ENCODE results near the gene RYK.
A peak's percentile ranks its signal among the peaks of the same experiment; 100 is the strongest.

RYK gene

GRCh38 chr3:134260987-134261386 lies 10.3 kb upstream of the RYK start:
- TF ChIP-seq SPI1 (IDR thresholded peaks at IDR 0.05; ENCODE audit: low read depth, low read length) (no peak), POLR2A (IDR thresholded peaks at IDR 0.05; ENCODE audit: low read depth, low read length) (no peak), POU2F2 (IDR thresholded peaks at IDR 0.05; ENCODE audit: low read depth, low read length) (no peak), PAX5 (IDR thresholded peaks at IDR 0.05; ENCODE audit: insufficient read depth, low read length, severe bottlenecking) (no peak), TAF1 (IDR thresholded peaks at IDR 0.05; ENCODE audit: low read depth, low read length) (no peak), POLR2AphosphoS5 (IDR thresholded peaks at IDR 0.05; ENCODE audit: low read depth, low read length) (no peak)
- DNase-seq (ENCODE audit: insufficient read length, low spot score) (no peak), FAIRE-seq (peak; percentile 43)

GRCh38 chr3:134258761-134259347 lies 8.2 kb upstream of the RYK start:
- no peak for FAIRE-seq
- DNase-seq (ENCODE audit: insufficient read length, low spot score): no peak
- TF ChIP-seq POLR2A (IDR thresholded peaks at IDR 0.05; ENCODE audit: low read depth, low read length) (no peak), SPI1 (IDR thresholded peaks at IDR 0.05; ENCODE audit: low read depth, low read length) (no peak), PAX5 (IDR thresholded peaks at IDR 0.05; ENCODE audit: insufficient read depth, low read length, severe bottlenecking) (no peak), TAF1 (IDR thresholded peaks at IDR 0.05; ENCODE audit: low read depth, low read length) (no peak), POU2F2 (IDR thresholded peaks at IDR 0.05; ENCODE audit: low read depth, low read length) (no peak), POLR2AphosphoS5 (IDR thresholded peaks at IDR 0.05; ENCODE audit: low read depth, low read length) (no peak)

- TF ChIP-seq POLR2AphosphoS5 (IDR thresholded peaks at IDR 0.05; ENCODE audit: low read depth, low read length) (no peak), POU2F2 (IDR thresholded peaks at IDR 0.05; ENCODE audit: low read depth, low read length) (no peak), SPI1 (IDR thresholded peaks at IDR 0.05; ENCODE audit: low read depth, low read length) (peak; percentile 93)
- DNase-seq (ENCODE audit: insufficient read length, low spot score) (no peak), FAIRE-seq (peak; percentile 60)
Measured at GRCh38 chr3:134255404-134255803, 4.7 kb upstream of the RYK start.

- DNase-seq (ENCODE audit: insufficient read length, low spot score): no peak
- peak; percentile 68 for FAIRE-seq
- TF ChIP-seq SPI1 (IDR thresholded peaks at IDR 0.05; ENCODE audit: low read depth, low read length): peak; percentile 57
- no peak for TF ChIP-seq POLR2AphosphoS5 (IDR thresholded peaks at IDR 0.05; ENCODE audit: low read depth, low read length)
Measured at GRCh38 chr3:134253475-134254226, 3.0 kb upstream of the RYK start.

- no peak for TF ChIP-seq POLR2A (IDR thresholded peaks at IDR 0.05; ENCODE audit: low read depth, low read length)
- no peak for TF ChIP-seq POU2F2 (IDR thresholded peaks at IDR 0.05; ENCODE audit: low read depth, low read length)
- no peak for TF ChIP-seq TAF1 (IDR thresholded peaks at IDR 0.05; ENCODE audit: low read depth, low read length)
- TF ChIP-seq POLR2AphosphoS5 (IDR thresholded peaks at IDR 0.05; ENCODE audit: low read depth, low read length): no peak
- TF ChIP-seq PAX5 (IDR thresholded peaks at IDR 0.05; ENCODE audit: insufficient read depth, low read length, severe bottlenecking): no peak
- TF ChIP-seq SPI1 (IDR thresholded peaks at IDR 0.05; ENCODE audit: low read depth, low read length): no peak
- FAIRE-seq (no peak), DNase-seq (ENCODE audit: insufficient read length, low spot score) (no peak)
Measured at GRCh38 chr3:134252766-134253165, 2.1 kb upstream of the RYK start.

GRCh38 chr3:134251731-134252391 lies 1.2 kb upstream of the RYK start:
- FAIRE-seq (no peak), DNase-seq (ENCODE audit: insufficient read length, low spot score) (no peak)
- TF ChIP-seq POU2F2 (IDR thresholded peaks at IDR 0.05; ENCODE audit: low read depth, low read length) (no peak), POLR2A (IDR thresholded peaks at IDR 0.05; ENCODE audit: low read depth, low read length) (no peak), SPI1 (IDR thresholded peaks at IDR 0.05; ENCODE audit: low read depth, low read length) (no peak), POLR2AphosphoS5 (IDR thresholded peaks at IDR 0.05; ENCODE audit: low read depth, low read length) (no peak), PAX5 (IDR thresholded peaks at IDR 0.05; ENCODE audit: insufficient read depth, low read length, severe bottlenecking) (no peak), TAF1 (IDR thresholded peaks at IDR 0.05; ENCODE audit: low read depth, low read length) (no peak)

GRCh38 chr3:134249935-134250716 lies 533 bp downstream of the RYK start:
- no peak for TF ChIP-seq POLR2AphosphoS5 (IDR thresholded peaks at IDR 0.05; ENCODE audit: low read depth, low read length)
- no peak for TF ChIP-seq POU2F2 (IDR thresholded peaks at IDR 0.05; ENCODE audit: low read depth, low read length)
- TF ChIP-seq SPI1 (IDR thresholded peaks at IDR 0.05; ENCODE audit: low read depth, low read length): no peak
- TF ChIP-seq POLR2A (IDR thresholded peaks at IDR 0.05; ENCODE audit: low read depth, low read length): no peak
- TF ChIP-seq PAX5 (IDR thresholded peaks at IDR 0.05; ENCODE audit: insufficient read depth, low read length, severe bottlenecking): no peak
- TF ChIP-seq TAF1 (IDR thresholded peaks at IDR 0.05; ENCODE audit: low read depth, low read length): no peak
- peak; percentile 9 for FAIRE-seq
- peak; percentile 28 for DNase-seq (ENCODE audit: insufficient read length, low spot score)

- no peak for FAIRE-seq
- DNase-seq (ENCODE audit: insufficient read length, low spot score): no peak
- TF ChIP-seq PAX5 (IDR thresholded peaks at IDR 0.05; ENCODE audit: insufficient read depth, low read length, severe bottlenecking): no peak
- no peak for TF ChIP-seq POLR2A (IDR thresholded peaks at IDR 0.05; ENCODE audit: low read depth, low read length)
- no peak for TF ChIP-seq POLR2AphosphoS5 (IDR thresholded peaks at IDR 0.05; ENCODE audit: low read depth, low read length)
- no peak for TF ChIP-seq POU2F2 (IDR thresholded peaks at IDR 0.05; ENCODE audit: low read depth, low read length)
- no peak for TF ChIP-seq TAF1 (IDR thresholded peaks at IDR 0.05; ENCODE audit: low read depth, low read length)
- no peak for TF ChIP-seq SPI1 (IDR thresholded peaks at IDR 0.05; ENCODE audit: low read depth, low read length)
Measured at GRCh38 chr3:134249296-134249841, 1.3 kb downstream of the RYK start.

GRCh38 chr3:134244921-134245320 lies 5.7 kb downstream of the RYK start:
- FAIRE-seq (no peak), DNase-seq (ENCODE audit: insufficient read length, low spot score) (no peak)
- TF ChIP-seq POU2F2 (IDR thresholded peaks at IDR 0.05; ENCODE audit: low read depth, low read length) (no peak), POLR2AphosphoS5 (IDR thresholded peaks at IDR 0.05; ENCODE audit: low read depth, low read length) (no peak), POLR2A (IDR thresholded peaks at IDR 0.05; ENCODE audit: low read depth, low read length) (no peak), TAF1 (IDR thresholded peaks at IDR 0.05; ENCODE audit: low read depth, low read length) (no peak), SPI1 (IDR thresholded peaks at IDR 0.05; ENCODE audit: low read depth, low read length) (no peak), PAX5 (IDR thresholded peaks at IDR 0.05; ENCODE audit: insufficient read depth, low read length, severe bottlenecking) (no peak)
